NAMALWA (cell line): ENCODE data around the gene GPD2.

Source experiments
- DNase-seq: peaks from one replicate; pipeline ENCODE4 v3.0.0-alpha.2; 2015; ENCODE audit warnings: low spot score

GPD2 gene

DNA sequence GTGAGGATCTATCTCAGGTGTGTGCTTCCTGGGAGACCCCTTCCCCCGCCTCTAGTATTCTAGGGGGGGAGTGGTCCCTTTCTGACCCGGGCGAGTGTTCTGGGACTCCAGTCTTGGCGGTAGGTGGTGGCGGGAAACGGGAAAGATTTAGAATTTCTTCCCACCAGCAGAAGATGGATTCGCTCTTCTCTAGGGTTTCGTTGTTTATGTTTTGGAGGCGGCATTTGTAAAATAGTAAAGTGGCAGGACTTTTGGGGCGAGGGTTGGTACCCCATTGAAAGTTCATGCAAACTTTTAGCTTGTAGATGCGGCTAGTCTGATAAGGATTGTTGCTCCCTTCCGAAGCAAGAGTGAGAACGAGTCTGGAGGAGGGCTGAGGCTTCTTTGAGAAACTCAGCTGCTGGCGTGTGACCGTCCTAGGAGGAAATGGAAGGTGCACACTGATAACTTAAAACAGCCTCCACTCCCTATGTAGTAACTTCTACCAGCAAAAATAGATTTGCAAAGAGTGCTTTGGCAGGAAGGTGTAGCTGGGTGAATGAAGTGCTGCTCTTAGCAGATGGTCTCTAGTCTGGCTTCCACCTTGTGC, 412 bp downstream of the GPD2 start:
- peak; percentile 35 for DNase-seq

DNA sequence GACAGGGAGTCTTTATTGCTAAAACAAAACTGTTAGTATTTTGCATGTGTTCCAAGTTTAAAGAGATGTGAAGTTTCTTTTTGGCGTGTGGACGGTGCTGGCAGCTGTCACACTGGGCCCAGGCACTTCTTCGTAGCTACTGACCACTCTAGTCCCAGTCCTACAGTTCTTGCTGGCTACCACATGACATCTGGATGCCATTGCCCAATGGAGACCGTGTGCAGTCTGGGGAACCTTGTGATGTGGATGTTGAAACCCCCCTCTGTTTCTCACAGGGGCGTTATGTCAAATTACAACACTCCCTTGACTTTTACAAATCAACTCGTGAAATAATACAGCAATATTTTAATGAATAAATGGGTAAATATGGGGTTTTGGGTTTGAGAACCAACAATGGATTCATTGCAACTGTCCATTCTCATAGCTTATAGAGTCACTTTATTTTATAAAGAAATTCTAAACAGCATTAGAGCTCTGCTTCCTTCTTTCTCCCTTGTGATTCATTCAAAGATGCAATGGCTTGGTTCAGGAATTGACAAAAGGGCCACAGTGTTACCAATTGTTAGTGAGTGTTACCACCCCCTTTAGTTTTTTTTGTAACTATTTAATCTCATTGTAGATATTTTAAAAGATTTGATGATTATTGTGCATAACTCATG, 1.2 kb downstream of the GPD2 start:
- no peak for DNase-seq

DNA sequence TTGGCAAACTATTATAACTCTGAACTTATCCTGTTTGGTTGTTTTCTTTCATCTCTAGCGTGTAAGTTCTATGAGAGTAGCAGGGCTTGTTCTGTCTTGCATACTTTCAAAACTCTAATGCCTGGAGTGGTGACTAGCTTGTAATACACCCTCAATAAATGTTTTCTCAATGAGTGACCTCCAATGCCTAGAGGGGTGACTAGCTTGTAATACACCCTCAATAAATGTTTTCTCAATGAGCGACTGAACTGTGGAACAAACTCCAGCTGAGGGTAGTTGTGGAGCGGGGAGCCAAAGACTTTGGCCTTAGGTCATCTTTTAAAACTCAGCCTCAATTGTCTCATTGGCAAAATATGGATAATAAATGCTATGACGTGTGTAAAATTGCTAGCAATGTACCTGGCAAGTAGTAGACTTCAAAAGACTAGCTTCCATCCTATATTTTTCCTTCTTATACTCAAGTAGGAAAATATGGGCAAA, 1.8 kb downstream of the GPD2 start:
- DNase-seq = no peak

DNA sequence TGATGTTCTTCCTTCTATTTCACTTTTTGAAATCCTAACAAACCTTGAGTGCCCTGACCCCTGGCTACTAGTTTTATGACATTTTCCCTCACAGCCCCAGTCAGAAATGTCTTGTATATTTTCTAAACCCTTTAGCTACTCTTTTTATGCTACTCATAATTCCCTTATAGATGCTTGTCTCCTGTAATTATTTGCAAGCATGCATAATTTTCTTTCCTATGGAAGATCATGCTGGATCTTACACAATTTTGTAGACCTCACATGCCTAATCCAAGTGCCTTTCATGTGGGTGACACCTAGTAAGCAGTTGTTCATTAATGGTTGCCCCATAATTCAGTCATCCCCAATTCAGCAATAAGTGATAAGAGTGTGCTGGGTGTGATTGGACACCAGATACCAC, 6.9 kb downstream of the GPD2 start:
- no peak for DNase-seq

DNA sequence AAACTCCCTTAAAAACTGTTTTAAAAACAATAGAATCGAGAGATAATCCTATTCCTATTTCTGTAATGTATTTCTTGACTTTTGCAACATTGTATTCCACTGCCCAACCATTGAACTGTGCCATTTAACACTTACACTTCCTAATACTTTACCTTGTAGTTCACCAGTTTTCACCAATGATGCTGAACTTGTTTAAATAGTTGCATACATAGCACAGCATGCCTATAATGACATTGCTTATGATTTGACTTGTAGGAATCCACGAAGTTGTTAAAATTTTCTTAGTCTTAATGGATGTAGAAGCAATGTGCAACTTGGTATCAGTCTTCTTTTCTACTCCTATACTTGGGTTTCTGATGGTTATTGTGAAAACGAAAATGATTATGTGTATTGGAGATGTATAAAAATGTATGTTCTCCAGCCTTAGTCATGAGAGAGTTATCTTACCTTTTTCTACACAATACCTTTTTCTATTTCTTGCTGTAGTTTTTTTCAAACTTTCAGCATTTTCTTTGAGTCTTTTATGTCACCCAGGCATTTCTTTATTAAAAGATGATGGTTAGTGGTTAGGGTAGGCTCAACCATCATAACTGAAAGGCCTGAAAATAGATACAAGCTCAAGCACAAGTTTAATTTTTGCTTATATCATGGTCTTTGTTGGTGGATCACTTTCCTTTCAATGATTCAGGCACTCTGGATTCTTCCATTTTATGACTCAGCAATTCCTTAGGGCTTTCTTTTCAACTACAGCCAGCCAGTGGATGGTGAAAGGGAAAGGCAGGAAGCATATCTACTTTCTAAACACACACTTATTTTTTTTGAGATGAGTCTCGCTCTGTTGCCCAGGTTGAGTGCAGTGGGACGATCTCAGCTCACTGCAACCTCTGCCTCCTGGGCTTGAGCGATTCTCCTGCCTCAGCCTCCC, 9.4 kb downstream of the GPD2 start:
- no peak for DNase-seq

DNA sequence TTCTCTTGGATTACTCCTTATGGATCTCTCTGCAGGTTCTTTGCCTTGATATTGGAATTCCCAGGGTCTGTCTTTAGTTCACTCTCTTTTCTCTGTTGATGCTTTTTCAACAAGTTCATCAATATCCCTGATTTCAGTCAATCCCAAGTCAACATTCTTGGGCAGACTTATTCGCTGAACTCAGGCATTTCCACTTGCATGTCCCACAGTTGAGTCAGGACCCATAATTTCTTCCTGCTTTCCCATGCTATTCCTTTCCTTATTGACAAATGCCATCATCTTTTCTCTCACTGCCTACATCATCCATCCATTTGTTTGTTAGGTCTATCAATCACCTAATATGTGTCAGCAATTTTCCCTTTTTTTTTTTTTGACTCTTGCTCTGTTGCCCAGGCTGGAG, 11.6 kb downstream of the GPD2 start:
- no peak for DNase-seq

DNA sequence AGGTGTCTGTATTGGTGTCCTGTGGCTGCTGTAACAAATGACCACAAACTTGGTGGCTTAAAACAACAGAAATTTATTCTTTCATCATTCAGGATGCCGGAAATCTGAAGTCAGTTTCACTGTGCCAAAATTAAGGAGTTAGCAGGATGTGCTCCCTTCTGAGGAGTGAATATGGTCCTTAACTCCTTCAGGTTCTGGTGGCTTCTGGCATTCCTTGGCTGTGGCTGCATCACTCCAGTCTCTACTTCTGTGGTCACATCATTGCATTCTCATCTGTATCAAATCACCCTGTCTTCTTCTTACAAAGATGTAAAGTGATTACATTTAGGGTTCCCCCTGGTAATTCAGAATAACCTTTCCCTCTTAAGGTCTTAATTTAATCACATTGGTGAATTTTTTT, 12.6 kb downstream of the GPD2 start:
- no peak for DNase-seq

DNA sequence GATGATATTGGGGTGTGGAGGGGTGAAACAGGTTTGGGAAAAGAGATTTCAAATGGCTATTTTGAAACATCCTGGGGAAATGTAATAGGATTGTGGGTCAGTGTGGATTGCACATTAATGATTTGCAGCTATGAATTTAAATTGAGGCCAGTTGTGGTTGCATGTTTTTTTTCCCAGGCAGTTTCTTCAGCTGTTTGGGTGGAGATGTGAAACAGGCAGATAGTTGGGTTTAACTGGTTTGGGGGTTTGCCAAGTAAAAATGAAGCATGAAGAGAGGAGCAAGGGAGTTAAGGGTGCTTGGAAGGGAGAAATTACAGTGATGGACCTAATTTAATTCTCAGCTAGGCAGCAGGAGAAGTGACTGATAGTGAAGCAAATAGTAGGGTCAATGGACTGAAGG, 16.8 kb downstream of the GPD2 start:
- no peak for DNase-seq

DNA sequence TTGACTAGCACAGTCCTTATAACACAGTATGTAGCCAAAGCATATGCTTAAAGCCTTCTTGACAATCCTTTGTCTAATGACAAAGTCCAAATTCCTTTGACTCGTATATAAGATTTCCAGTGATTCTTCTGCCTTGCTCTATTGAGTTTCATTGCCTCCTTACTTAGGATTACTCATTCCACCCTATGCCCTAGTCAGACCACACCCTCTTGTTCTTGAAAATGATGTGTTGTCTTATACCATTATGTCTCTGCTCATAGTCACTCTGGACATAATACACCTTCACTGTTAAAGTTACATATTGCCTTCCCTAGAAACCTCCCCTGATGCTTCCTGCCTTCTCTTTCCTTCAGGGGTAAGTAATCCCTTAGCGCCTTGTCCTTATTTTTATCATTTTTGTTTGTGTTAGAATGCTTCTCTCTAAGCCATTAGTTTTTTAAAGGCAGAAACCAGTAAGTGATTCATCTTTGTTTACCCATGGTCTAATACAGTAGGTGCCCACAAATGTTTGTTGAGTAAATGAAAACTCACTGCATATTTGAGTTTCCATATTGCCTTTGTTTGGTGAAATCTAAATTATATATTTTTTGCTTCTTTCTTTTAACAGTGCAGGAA, 19.3 kb downstream of the GPD2 start:
- DNase-seq = no peak

DNA sequence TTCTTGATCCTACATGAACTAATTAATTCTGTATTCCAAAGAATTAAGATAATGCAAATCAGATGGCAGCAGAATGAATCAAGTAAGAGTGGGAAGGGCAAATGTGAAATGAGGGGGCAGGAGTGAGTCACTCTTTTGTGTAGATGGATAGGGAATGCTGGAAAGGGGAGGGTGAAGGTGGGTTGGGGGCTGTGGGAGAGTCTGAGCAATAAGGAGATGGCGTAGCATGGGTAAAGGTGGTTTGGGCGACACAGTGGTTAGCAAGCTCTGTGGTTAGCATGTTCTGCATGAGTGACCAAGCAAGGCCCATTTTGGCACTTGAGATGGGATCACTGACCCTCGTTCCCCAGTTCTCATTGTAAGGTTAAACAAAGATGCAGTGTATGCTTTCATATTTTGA, 20.4 kb downstream of the GPD2 start:
- DNase-seq = no peak

DNA sequence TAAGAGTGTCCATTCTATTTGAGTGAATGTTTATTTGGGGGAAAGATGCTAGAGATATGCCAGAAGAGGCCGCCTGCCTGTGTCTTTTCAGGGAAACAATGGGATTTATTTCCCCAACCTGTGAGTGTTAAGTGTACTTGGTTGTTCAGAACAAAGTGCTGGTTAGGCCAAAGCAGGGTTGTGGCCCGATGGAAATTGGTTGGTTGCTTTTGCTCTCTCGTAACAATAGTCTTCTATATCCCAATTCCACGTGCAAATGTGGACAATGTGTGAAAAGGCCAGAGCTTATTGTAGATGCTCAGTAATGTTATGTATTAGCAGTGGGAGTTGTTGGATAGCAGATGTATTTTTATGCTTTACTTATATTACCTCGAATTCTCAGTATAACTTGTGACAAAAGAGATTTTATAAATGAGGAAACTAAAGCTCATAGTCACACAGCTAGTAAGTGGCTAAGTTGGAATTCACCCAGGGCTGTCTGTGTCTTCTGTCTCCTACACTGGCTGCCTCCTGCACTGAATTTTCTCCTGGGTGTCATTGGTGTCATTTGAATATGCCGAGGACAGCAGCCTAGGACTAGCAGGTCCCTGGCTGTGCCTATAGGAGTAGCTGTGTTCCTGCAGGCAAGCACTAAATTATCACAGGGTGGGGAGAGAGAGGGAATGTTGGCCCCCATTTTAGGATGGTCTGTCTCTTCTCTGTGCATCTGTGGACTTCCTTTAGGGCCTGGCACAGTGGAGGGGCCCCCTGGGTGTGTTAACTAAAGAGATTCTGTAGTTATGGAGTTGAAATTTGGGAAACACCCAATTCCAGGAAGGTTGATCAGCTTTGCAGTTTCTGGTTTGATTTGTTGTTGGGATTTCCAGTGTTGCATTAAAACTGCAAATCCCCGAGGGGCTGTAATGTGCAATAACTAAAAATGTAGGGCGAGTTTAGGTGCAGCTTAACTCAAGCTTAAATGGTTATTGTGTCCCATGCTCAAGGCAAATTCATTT, 21.6 kb downstream of the GPD2 start:
- DNase-seq = no peak

DNA sequence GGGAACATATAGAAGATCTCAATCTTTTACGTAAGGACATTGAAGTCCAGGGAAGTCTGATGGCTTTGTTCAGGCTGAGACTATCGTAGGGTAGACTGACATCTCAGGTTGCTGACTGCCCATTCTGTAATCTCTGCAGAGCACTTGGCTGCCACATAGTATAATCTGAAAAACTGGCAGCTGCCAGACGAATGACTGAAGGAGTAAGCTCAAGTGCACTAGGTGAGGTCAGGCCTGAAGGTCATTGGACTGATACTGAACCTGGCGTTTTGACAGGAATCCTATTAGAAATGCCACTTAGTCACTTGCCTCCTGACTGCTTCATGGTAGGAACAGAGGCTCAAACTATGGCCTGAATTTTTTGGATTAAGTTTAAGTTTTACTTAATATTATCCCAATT, 23.5 kb downstream of the GPD2 start:
- DNase-seq = no peak

DNA sequence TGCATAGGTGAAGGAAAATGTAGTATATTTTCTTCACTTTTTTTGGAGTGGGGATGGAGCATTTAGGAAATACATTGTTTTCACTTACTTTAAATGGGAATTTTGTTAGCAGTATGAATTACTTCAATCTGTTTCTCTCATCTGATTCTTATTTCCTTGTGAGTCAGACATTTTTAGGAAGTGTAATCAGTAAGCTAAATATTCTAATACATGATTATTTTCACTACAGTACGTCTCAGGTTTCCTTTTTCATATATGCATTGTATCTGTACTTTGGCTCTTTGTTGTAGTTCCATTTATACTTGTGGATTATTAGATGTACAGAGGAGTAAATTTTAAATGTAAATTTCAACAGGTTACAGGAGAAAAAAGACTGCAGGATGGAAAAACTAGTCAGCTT, 27.9 kb downstream of the GPD2 start:
- no peak for DNase-seq

DNA sequence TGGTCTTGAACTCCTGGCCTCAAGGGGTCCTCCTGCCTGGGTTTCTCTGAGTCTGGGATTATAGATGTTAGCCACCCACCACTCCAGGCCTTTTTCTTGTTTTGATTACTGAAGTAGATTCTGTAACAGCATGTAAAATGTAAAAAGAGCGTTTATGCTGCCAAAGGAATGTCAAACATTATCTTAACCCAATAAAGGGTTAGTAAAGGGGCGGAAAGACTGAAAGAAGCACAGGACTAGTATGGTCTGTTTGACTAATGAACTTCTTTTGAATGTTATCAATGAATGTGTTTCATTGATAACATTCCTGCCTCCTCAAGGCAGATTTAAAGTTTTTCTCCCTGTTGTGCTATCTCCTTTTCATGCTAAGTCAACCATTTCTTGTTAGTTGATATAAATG, 29.4 kb downstream of the GPD2 start:
- no peak for DNase-seq

DNA sequence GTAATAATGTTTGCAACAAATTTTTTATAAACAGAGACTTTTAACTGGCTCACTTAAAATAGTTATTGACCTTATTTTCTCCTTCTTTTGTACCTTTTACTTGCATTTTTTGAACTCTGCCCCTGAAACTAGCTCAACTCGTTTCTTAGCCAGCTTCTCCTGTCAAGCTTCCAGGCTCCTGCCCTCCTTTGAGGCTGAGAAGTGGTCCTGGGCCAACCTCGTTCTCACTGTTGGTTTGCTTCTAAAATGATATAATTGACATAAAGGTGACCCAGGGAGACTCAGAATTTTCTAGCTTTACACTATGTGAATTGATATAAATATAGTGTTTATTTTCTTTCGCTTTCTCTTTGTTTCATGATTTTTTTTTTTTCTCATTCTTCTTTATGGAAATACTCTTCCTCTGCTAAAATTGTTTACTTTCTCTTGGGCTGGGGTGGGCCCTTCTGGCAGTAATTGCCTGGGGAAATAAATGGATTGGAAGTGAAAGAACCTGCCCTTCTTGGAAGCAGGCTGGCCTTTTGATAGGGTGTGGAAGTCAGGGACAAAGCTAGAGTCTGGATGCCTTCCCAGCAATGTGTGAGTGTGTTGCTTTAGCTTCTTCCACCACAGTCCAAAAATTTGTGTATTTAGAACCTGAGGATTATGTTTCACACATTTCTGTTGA, 30.7 kb downstream of the GPD2 start:
- DNase-seq = no peak

DNA sequence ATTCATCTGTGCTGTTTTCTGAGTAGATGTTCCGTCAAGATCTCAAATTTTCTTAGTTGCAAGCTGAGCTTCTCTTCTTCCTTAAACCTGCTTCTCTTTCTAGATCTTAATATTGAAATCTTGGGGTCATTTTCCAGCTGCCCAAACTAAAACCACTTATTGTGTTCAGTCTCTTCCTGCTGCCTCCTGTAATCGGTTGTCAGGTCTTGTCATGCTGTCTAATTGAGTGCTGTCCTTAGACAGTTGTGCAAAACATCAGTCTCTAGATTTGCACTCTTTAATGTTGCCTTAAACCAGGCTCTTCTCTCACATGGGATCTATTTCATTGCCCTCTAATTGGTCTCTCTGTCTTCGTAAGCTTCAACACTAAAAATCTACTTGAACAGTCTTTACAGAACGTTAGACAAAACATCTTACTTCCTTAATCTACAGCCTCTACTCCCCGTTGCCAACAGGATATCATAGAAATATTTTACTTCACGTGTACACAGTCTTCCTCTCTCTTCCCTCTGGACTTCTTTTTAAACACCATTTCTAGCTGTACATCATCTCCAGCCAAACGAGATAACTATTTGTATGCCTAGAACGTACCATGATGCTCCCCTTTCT, 34.9 kb downstream of the GPD2 start:
- DNase-seq = peak; percentile 5

DNA sequence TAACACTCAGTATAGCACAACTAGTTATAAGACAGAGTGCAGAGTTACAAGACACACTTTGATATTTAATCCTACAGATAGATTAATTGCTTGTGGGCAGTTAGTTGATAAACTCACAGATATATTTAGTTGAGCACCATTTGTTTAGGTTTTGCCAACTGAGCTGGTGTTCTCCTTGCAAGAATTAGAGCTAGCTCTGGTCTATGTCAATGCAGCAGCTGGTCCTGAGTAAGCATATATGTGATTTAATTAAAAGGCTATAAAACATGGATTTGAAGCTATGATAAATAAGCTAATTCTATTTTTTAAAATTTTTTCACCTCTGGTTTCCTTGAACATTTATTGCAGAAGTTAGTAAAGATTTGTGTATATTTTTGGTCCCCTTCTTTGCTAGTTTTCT, 35.6 kb downstream of the GPD2 start:
- DNase-seq = no peak

DNA sequence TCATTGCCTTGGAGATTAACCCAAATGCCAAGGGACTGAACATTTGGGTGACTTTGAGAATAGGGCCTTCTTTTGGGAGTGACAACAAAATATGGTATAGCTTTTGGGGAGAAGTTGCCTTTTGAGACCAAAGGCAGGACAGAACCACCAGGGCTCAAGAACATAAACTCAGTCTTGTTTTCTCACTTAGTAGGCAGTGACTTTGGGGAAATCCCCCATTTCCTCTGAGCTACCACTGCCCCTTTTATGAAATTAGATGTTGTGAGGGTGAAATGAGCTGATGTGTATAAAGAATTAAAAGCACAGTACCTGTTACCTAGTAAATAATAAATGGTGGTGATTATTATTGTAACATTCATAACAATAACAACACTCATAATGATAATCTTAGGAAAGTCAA, 36.5 kb downstream of the GPD2 start:
- no peak for DNase-seq

DNA sequence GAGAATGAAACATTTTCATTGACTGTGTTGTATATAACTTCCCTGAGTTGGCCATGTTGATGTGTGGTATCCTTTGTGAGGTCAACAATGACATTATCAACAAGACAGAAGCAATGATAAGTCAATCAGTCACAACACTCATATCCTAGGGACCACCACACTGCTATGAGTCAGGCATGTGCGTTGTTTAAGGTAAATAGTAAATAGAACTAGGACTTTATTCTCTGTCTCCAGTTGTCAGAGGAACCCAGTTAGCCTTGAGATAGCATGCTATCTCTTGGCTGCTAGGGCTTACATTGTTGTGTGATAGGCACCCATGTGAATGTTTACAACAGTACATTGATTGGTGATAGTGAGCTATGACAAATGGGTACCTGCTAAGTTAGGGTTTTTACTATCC, 37.3 kb downstream of the GPD2 start:
- DNase-seq = no peak

DNA sequence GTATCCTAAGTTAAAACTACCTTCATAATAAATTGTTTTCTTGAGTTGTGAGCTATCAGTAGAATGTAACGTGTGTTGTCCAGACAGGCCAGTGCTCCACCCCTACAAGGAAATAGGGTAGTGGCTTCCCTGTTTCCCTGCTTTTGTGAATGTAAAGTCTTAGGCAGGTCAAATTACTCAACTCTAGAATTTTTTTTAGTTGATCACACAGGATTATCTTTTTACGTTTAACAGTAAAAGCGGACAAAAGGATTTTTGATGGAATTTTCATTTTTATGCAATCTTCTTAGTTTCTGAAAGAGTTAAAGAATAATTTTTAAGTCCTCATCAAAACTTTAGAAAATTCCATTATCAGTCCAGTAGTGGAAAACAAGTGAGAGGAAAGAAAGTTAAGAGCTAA, 38.2 kb downstream of the GPD2 start:
- DNase-seq = no peak
